Caco-2 (cell line): ENCODE measurements around the gene DIABLO. TPM values are rescaled to one million over a fixed set of nuclear protein-coding genes. Genes with fewer than 3 reads are reported as not detected.

ENCODE experiments used
- BruUV-seq: library from RNA; stranded (reverse); fragments of 400-500 nt; replicated peaks from 2 replicates; lab custom pipeline; 2021; lab: Mats Ljungman, UMichigan
- CTCF ChIA-PET: fragments of 300-600 bp; sonication (Branson Sonifier 250); formaldehyde crosslinking; loops from one replicate; lab custom pipeline; 2022; ENCODE audit warnings: antibody characterized with exemption; lab: Charles Lee
- POLR2A ChIA-PET: fragments of 300-600 bp; sonication (Branson Sonifier 250); formaldehyde crosslinking; loops from one replicate; lab custom pipeline; 2022; ENCODE audit warnings: antibody characterized with exemption; lab: Charles Lee
- DNase-seq, 2 experiments: peaks; one replicate each; pipeline versions ENCODE4 v3.0.0 to v3.0.0-alpha.2; 2020 to 2022
- H3K27me3 ChIP-seq: replicated peaks from 2 replicates; pipeline ENCODE4 v1.6.0; 2011; ENCODE audit warnings: low read length; ENCODE audit not compliant: control insufficient read depth, insufficient read depth
- H3K36me3 ChIP-seq: 2 replicates; pipeline ENCODE4 v1.5.1; 2011; ENCODE audit warnings: low read length; ENCODE audit not compliant: control insufficient read depth, insufficient read depth
- H3K4me1 ChIP-seq: fragments of 250-450 bp; sonication (Bioruptor Pico); 2 replicates; pipeline ENCODE4 v1.5.1; 2020; ENCODE audit warnings: mild to moderate bottlenecking
- H3K4me3 ChIP-seq: 2 replicates; pipeline ENCODE4 v1.5.1; 2011; ENCODE audit warnings: low read depth, mild to moderate bottlenecking, control low read depth, low read length
- H3K9me3 ChIP-seq: fragments of 250-450 bp; sonication (Bioruptor Pico); 2 replicates; pipeline ENCODE4 v1.5.1; 2020; ENCODE audit warnings: mild to moderate bottlenecking, moderate library complexity
- H3K27ac Mint-ChIP-seq: one replicate; pipeline ENCODE4 v1.8.0; 2022; ENCODE audit warnings: mixed read lengths; ENCODE audit not compliant: unreplicated experiment
- H3K27me3 Mint-ChIP-seq: one replicate; pipeline ENCODE4 v1.8.0; 2022; ENCODE audit warnings: mixed read lengths; ENCODE audit not compliant: insufficient read depth, unreplicated experiment
- H3K36me3 Mint-ChIP-seq: one replicate; pipeline ENCODE4 v1.8.0; 2022; ENCODE audit warnings: mild to moderate bottlenecking, mixed read lengths; ENCODE audit not compliant: insufficient read depth, unreplicated experiment
- H3K4me1 Mint-ChIP-seq: one replicate; pipeline ENCODE4 v1.8.0; 2022; ENCODE audit warnings: low read depth, mixed read lengths; ENCODE audit not compliant: unreplicated experiment
- H3K4me3 Mint-ChIP-seq: one replicate; pipeline ENCODE4 v1.8.0; 2022; ENCODE audit warnings: mild to moderate bottlenecking, moderate library complexity, mixed read lengths; ENCODE audit not compliant: unreplicated experiment
- H3K9me3 Mint-ChIP-seq: one replicate; pipeline ENCODE4 v1.8.0; 2022; ENCODE audit warnings: mixed read lengths; ENCODE audit not compliant: unreplicated experiment
- CTCF ChIP-seq, 2 experiments: fragments of 200-600 bp in 1 of 2; IDR thresholded peaks; 1 replicate in 1 of 2; 2 replicates in 1 of 2; pipeline versions ENCODE4 v1.5.1 to v1.8.0; 2011 to 2022; ENCODE audit warnings: antibody characterized with exemption in 1 of 2, control low read depth in 1 of 2, inconsistent platforms in 1 of 2, low read depth in 1 of 2, low read length in 1 of 2, mild to moderate bottlenecking in 1 of 2, moderate library complexity in 1 of 2; ENCODE audit not compliant: insufficient read depth in 1 of 2, severe bottlenecking in 1 of 2, unreplicated experiment in 1 of 2
- intact Hi-C: fragments of 100-400 bp; cut with micrococcal nuclease; formaldehyde crosslinking; loops from one replicate; pipeline ENCODE4 v1.10.0; 2022; ENCODE audit not compliant: unreplicated experiment
- total RNA-seq: library from RNA; stranded (reverse); gene quantifications from 2 replicates; pipeline ENCODE4 v1.2.3, GENCODE V29; 2022

The DIABLO gene
- total RNA-seq, 1 experiment from 2014 or later, result 86.6 TPM

- Histone ChIP-seq H3K9me3 (no peaks in the 10 kb centered on the region), H3K4me1 (peaks cover 7% of the 10 kb centered on the region; the same call in 1 of the 2 replicates), H3K4me3 (no peak within 1 kb of the TSS), H3K36me3 (no peaks in the 10 kb centered on the region), H3K27me3 (no peaks in the 10 kb centered on the region)
- Mint-ChIP-seq H3K4me1 (peaks cover 8% of the 10 kb centered on the region), H3K27me3 (no peaks in the 10 kb centered on the region), H3K36me3 (no peaks in the 10 kb centered on the region), H3K4me3 (no peak within 1 kb of the TSS), H3K9me3 (no peaks in the 10 kb centered on the region), H3K27ac (no peak within 1 kb of the TSS)
- no peak for TF ChIP-seq CTCF (IDR thresholded peaks at IDR 0.05; ENCODE audit: insufficient read depth in 1 of 2, low read depth in 1 of 2, low read length in 1 of 2, severe bottlenecking in 1 of 2, unreplicated experiment in 1 of 2)
- POLR2A ChIA-PET, result no interaction called here
- CTCF ChIA-PET, result no interaction called here
- intact Hi-C loops, result no loop called here
- BruUV-seq, result no TSS peak
- DNase-seq, result no peak
Observed at GRCh38 chr12:122174155-122174845, 51.6 kb downstream of the DIABLO start, which contains the start of gene IL31. Gene IL31 (minus strand): TSS chr12:122174221. CDS start chr12:122174172, 49 bp downstream.

GRCh38 chr12:122172262-122172939 is 53.5 kb downstream of the DIABLO start:
- peaks cover 6% of the 10 kb centered on the region; the same call in 1 of the 2 replicates for H3K4me1 ChIP-seq
- TF ChIP-seq CTCF (IDR thresholded peaks at IDR 0.05; ENCODE audit: insufficient read depth in 1 of 2, low read depth in 1 of 2, low read length in 1 of 2, severe bottlenecking in 1 of 2, unreplicated experiment in 1 of 2), result no peak
- no TSS peak for BruUV-seq
- Mint-ChIP-seq H3K27me3 (no peaks in the 10 kb centered on the region), H3K9me3 (no peaks in the 10 kb centered on the region), H3K36me3 (no peaks in the 10 kb centered on the region), H3K4me1 (peaks cover 7% of the 10 kb centered on the region), H3K4me3 (no peak overlapping the region), H3K27ac (no peak overlapping the region)
- no peak overlapping the region for H3K4me3 ChIP-seq
- no peaks in the 10 kb centered on the region for H3K27me3 ChIP-seq
- POLR2A ChIA-PET, result no interaction called here
- CTCF ChIA-PET, result interaction anchor here (1.3 kb wide), 1 partner anchor 42 kb away, joined by 3 read pairs; no protein-coding TSS in a partner anchor
- no peaks in the 10 kb centered on the region for H3K9me3 ChIP-seq
- DNase-seq, result no peak
- intact Hi-C loops, result no loop called here
- H3K36me3 ChIP-seq, result no peaks in the 10 kb centered on the region

- Mint-ChIP-seq H3K9me3 (no peaks in the 10 kb centered on the region), H3K4me1 (no peaks in the 10 kb centered on the region), H3K27me3 (no peaks in the 10 kb centered on the region), H3K27ac (no peak overlapping the region), H3K36me3 (no peaks in the 10 kb centered on the region), H3K4me3 (no peak overlapping the region)
- Histone ChIP-seq H3K9me3 (no peaks in the 10 kb centered on the region), H3K36me3 (no peaks in the 10 kb centered on the region), H3K27me3 (no peaks in the 10 kb centered on the region), H3K4me1 (no peaks in the 10 kb centered on the region; the same call in 1 of the 2 replicates), H3K4me3 (no peak overlapping the region)
- POLR2A ChIA-PET, result no interaction called here
- TF ChIP-seq CTCF (IDR thresholded peaks at IDR 0.05; ENCODE audit: insufficient read depth in 1 of 2, low read depth in 1 of 2, low read length in 1 of 2, severe bottlenecking in 1 of 2, unreplicated experiment in 1 of 2), result no peak
- no TSS peak for BruUV-seq
- DNase-seq, result no peak
- intact Hi-C loops, result no loop called here
- CTCF ChIA-PET, result no interaction called here
Observed at GRCh38 chr12:122171399-122171798, 54.5 kb downstream of the DIABLO start.
